ENCODE results near the gene DPYD. TPM values are rescaled to one million over a fixed set of nuclear protein-coding genes. Genes with fewer than 3 reads are reported as not detected.

DPYD gene
- total RNA-seq, 1 experiment from 2014 or later: 51.8 TPM

- DNase-seq (ENCODE audit: low read depth): no peak
These were observed 207.9 kb downstream of the DPYD start for GRCh38 chr1:97712980-97713379.

GRCh38 chr1:97711858-97712257 is 209.0 kb downstream of the DPYD start:
- DNase-seq (ENCODE audit: low read depth): no peak

- no peak for DNase-seq (ENCODE audit: low read depth)
These were observed 227.2 kb downstream of the DPYD start for GRCh38 chr1:97693601-97694000.

- no peak for DNase-seq (ENCODE audit: low read depth)
These were observed 229.5 kb downstream of the DPYD start for GRCh38 chr1:97691325-97691724.

GRCh38 chr1:97685360-97685759 is 235.5 kb downstream of the DPYD start:
- DNase-seq (ENCODE audit: low read depth): no peak

- no peak for DNase-seq (ENCODE audit: low read depth)
These were observed 239.9 kb downstream of the DPYD start for GRCh38 chr1:97680894-97681293.

- DNase-seq (ENCODE audit: low read depth): no peak
These were observed 240.4 kb downstream of the DPYD start for GRCh38 chr1:97680470-97680869.

- DNase-seq (ENCODE audit: low read depth): no peak
These were observed 243.1 kb downstream of the DPYD start for GRCh38 chr1:97677702-97678101.

- DNase-seq (ENCODE audit: low read depth): no peak
These were observed 246.3 kb downstream of the DPYD start for GRCh38 chr1:97674517-97674916.

- peak; percentile 41 for DNase-seq (ENCODE audit: low read depth)
These were observed 251.9 kb downstream of the DPYD start for GRCh38 chr1:97668945-97669344.

GRCh38 chr1:97660431-97661105 is 260.3 kb downstream of the DPYD start:
- no peak for DNase-seq (ENCODE audit: low read depth)

- DNase-seq (ENCODE audit: low read depth): no peak
These were observed 265.8 kb downstream of the DPYD start for GRCh38 chr1:97654876-97655585.

- DNase-seq (ENCODE audit: low read depth): no peak
These were observed 269.6 kb downstream of the DPYD start for GRCh38 chr1:97651250-97651649.

- DNase-seq (ENCODE audit: low read depth): no peak
These were observed 271.2 kb downstream of the DPYD start for GRCh38 chr1:97649591-97649990.

- peak; percentile 75 for DNase-seq (ENCODE audit: low read depth)
These were observed 273.1 kb downstream of the DPYD start for GRCh38 chr1:97647776-97648175.

- no peak for DNase-seq (ENCODE audit: low read depth)
These were observed 274.8 kb downstream of the DPYD start for GRCh38 chr1:97646071-97646470.

- peak; percentile 74 for DNase-seq (ENCODE audit: low read depth)
These were observed 280.2 kb downstream of the DPYD start for GRCh38 chr1:97640677-97641076.

- peak; percentile 38 for DNase-seq (ENCODE audit: low read depth)
These were observed 283.9 kb downstream of the DPYD start for GRCh38 chr1:97636941-97637340.

- DNase-seq (ENCODE audit: low read depth): no peak
These were observed 286.1 kb downstream of the DPYD start for GRCh38 chr1:97634758-97635157.

GRCh38 chr1:97632776-97633175 is 288.1 kb downstream of the DPYD start:
- no peak for DNase-seq (ENCODE audit: low read depth)

GRCh38 chr1:97632075-97632474 is 288.8 kb downstream of the DPYD start:
- DNase-seq (ENCODE audit: low read depth): peak; percentile 58

GRCh38 chr1:97630948-97631347 is 289.9 kb downstream of the DPYD start:
- peak; percentile 28 for DNase-seq (ENCODE audit: low read depth)

- no peak for DNase-seq (ENCODE audit: low read depth)
These were observed 290.6 kb downstream of the DPYD start for GRCh38 chr1:97630281-97630680.

- no peak for DNase-seq (ENCODE audit: low read depth)
These were observed 297.6 kb downstream of the DPYD start for GRCh38 chr1:97623220-97623619.
